Measurements from ENCODE around the gene TRIM44.
"Not testable (repeated sequence)": the region's sequence is repeated elsewhere in the genome, so short reads cannot be mapped to it uniquely, and the experiment has no call there.

The TRIM44 gene

DNA sequence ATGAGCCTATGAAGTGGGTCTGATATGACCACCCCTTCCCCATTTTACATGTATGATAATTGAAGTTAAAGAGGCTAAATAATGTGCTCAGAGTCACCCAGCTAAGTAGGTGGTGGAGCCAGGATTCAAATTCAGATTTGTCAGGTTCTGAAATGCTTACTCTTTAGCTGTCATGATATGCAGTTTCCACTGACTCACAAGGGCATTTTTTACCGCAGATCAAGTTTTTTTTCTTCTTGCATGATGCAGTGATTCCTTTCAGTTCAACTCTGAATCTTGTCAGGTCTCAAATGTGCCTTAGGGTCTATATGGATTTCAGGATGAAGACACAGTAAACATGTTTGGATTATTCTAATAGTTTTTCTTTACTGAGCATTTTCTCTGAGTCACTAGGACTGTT is 12.6 kb upstream of the TRIM44 start:
- no peak for TF ChIP-seq ZNF274 (IDR thresholded peaks at IDR 0.05; ENCODE audit: low read depth, low read length)
- no peak overlapping the region for H3K4me3 ChIP-seq (ENCODE audit: low read length)

DNA sequence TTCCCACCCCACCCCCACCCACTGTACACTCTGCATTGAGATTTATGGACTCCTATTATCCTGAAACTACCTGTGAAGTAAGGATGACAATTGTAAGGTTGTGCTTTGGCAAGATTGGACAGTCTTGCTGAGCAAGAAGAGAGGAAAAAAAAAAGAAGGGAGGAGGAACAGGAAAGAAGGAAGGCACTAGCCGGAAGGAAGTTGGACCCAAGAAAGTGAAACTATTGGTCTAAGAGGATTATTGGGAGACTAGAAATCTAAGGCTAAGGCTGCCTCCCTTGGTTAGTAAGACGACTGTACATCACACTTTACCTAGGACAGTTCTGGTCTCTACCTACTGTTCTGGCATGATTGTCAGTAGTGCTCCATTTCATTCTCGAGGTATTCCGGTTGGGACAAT is 12.1 kb upstream of the TRIM44 start:
- no peak for TF ChIP-seq ZNF274 (IDR thresholded peaks at IDR 0.05; ENCODE audit: low read depth, low read length)
- H3K4me3 ChIP-seq (ENCODE audit: low read length), result no peak overlapping the region

DNA sequence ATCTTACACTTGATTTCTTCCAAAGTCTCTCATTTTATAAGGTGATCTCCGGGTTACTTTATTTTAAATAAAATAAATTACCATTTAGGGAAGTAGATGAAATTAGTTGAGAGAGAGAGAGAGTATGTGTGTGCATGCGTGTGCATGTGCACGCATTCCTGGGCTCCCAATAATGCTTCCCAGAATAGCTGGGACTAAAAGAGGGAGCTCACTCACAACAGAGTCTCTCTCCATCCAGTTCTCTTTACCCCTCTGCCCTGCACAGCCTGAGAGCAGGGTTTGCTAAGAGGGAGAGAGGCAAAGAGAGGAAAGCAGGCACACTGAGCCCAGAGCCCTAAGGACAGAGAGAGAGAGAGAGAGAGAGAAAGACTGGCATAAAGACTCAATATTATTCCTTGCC is 11.3 kb upstream of the TRIM44 start:
- H3K4me3 ChIP-seq (ENCODE audit: low read length), result no peak overlapping the region
- TF ChIP-seq ZNF274 (IDR thresholded peaks at IDR 0.05; ENCODE audit: low read depth, low read length), result no peak

DNA sequence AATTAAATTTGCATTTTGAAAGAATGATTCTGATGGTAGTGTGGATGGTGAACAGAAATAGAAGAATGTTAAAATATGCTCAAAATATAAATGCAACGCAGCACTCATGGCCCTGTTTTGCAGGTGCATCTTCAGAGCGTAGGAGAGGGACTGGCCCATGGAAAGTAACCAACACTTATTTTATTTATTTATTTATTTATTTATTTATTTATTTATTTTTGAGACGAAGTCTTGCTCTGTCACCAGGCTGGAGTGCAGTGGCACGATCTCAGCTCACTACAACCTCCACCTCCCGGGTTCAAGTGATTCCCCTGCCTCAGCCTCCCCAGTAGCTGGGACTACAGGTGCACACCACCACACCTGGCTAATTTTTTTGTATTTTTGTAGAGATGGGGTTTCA is 9.8 kb upstream of the TRIM44 start:
- H3K4me3 ChIP-seq (ENCODE audit: low read length), result not testable (repeated sequence)

DNA sequence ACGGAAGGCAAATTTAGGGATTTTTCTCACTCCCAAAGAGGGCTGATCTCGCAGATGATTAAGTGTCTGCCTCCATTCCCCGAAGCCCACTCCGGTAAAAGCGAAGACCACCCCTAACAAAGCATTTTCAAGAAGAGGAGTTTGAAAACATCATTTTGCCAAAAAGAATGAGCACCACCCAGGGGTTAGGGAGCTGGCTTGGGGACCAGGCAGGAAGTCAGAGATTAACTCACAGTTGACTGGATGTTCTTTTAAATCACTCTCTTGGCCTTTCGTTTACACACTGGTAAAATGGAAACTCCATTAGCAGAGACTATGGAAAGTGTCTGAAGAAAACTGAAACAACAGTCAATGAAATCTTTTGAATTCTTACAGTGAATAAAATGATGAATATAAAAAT is 7.9 kb upstream of the TRIM44 start:
- no peak for TF ChIP-seq ZNF274 (IDR thresholded peaks at IDR 0.05; ENCODE audit: low read depth, low read length)
- H3K4me3 ChIP-seq (ENCODE audit: low read length), result no peak overlapping the region

DNA sequence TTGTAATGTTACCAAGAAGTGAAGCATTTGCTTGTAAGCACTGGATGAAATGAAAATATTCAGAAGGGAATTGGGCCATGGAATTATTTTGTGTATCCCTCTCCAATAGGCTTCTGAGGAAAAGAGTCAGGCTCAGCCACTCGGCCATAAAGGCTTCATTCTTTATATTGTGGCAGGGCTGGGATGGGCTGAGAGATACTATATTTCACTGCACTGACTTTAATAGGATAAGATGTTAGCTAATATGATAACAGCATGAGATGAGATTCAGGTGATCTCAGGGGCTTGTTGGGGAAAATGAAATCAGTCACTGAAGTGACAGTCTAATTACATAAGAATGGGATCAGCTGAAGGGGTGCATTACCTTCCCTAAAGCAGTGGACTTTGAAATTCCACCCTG is 7.3 kb upstream of the TRIM44 start:
- no peak overlapping the region for H3K4me3 ChIP-seq (ENCODE audit: low read length)
- TF ChIP-seq ZNF274 (IDR thresholded peaks at IDR 0.05; ENCODE audit: low read depth, low read length), result no peak

DNA sequence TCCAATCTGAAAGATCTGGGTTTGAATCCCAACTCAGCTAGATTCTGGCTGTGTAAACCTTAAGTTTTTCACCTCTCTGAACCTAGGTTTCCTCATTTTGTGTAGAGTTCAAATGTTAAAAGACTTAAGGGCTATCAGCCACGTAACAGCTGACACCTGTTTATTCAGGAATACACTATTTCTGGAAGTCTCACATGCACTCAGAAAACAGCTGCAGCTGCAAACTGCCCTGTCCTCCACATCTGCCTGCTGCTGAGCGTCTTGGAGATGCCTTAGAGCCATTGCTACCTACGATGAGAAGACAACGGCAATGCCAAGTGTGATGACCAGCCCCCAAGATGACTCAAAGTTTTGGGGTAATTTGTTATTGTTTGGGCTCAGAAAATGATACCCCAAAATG is 6.7 kb upstream of the TRIM44 start:
- no peak overlapping the region for H3K4me3 ChIP-seq (ENCODE audit: low read length)
- TF ChIP-seq ZNF274 (IDR thresholded peaks at IDR 0.05; ENCODE audit: low read depth, low read length), result no peak

DNA sequence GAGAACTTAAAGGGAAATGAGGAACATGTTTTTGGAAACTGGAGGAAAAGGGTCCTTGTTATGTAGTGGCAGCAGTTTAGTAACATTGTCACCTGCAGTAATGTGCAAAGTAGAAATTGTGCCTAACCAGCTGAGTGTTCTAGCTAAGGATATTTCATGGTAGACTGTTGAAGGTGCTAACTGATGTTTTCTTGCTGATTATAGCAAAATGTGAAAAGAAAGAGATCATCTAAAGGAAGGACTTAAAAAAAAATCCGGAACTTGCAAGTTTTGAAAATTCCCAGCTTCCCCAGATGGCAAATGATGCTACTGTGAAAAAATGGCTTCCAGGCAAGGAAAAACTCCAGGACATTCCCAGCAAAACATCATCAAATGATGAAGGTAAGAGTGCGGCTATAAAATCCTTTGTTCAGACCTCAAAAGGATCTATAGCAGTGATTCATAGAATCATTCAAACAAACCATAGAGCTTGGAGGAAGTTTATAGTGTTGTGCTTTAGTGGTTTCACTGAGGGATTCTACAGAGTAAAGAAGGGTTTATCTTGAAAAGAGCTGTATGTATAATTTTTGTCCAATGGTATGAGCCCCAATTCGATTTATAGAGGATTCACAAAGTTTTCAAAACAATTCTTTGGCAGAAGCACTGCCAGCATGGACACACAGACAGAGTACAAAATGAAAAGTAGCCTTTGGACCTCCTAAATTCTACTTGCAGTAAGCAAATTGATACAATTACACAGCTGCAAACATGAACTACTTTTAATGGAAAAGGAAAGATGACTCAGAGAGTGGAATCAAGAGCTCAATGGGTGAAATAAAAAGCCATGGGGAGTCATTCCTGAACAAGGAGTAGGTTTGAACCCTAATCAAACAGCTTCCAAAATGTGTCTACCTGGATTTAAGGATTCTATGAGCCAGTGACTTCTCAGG is 4.3 kb upstream of the TRIM44 start:
- no peak overlapping the region for H3K4me3 ChIP-seq (ENCODE audit: low read length)
- TF ChIP-seq ZNF274 (IDR thresholded peaks at IDR 0.05; ENCODE audit: low read depth, low read length), result no peak

DNA sequence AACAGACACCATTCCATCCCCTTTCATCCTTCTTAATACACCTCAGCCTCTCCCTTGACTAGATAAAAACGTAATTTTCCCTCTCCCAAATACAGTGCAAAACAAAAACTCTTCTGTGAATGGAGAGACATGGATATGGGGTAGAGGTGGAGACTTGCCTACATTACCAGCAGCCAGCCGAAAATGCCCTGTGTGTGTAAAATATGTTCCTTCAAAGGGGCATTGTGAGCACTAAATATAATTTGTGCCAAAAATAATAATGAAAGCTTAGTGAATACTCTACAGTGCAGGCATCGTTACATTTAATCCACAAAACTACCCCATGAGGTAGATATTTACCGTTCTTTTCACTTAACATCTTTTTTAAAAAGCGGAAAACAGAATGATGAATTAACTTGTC is 1.0 kb upstream of the TRIM44 start:
- no peak for TF ChIP-seq ZNF274 (IDR thresholded peaks at IDR 0.05; ENCODE audit: low read depth, low read length)
- H3K4me3 ChIP-seq (ENCODE audit: low read length), result peak overlapping the region; percentile 78

DNA sequence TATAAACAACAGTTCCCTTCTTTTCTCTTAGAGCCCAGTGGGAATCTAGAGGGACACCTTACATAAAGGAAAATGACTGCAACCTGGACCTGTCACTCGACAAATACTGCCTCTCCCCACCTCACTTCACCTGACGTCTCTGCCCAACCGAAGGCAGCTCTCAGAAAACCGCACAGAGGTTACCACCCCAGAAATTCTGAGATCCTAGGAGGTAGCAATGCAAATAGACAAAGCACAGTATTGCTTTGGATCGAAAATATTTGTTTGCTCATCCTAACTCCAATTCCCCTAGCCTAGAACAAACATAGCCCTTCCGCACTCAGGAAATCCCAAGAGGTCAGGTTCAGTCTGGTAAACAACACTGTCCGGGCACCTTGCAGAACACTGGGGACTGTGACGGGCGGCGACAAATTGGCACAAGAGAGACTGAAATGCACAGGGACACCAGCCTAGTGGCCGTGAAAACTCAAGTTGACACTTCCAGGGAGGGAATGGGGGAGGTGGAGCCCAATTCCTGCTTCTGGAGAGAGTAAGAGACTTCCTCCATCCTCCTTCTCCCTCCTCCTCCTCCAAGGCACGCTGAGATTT is 420 bp upstream of the TRIM44 start:
- no peak for TF ChIP-seq ZNF274 (IDR thresholded peaks at IDR 0.05; ENCODE audit: low read depth, low read length)
- peak overlapping the region; percentile 78 for H3K4me3 ChIP-seq (ENCODE audit: low read length)

DNA sequence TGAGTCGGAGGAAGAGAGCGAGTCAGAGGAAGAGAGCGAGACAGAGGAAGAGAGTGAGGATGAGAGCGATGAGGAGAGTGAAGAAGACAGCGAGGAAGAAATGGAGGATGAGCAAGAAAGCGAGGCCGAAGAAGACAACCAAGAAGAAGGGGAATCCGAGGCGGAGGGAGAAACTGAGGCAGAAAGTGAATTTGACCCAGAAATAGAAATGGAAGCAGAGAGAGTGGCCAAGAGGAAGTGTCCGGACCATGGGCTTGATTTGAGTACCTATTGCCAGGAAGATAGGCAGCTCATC is 780 bp downstream of the TRIM44 start:
- no peak for TF ChIP-seq ZNF274 (IDR thresholded peaks at IDR 0.05; ENCODE audit: low read depth, low read length)
- H3K4me3 ChIP-seq (ENCODE audit: low read length), result peak overlapping the region; percentile 78; the same call in 1 of the 2 replicates

DNA sequence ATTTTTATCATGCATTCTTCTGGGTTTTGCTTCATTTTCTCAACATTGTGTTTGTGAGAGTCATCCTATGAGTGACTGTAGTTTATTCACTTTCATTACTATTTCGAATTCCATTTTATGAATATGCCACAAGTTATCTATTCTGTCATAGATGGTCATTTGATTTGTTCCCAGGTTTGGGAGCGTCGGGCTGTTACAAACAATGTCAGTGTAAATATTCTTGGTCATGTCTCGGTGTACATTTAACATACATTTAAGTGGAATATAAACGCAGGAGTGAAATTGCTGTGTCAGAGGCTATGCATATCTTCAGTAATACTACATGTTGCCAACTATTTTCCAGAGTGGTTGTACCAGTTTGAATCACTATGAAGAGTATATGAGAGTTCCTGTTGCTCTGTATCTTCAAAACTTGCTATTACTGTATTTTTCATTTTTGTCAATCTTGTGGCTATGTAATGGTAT is 2.4 kb downstream of the TRIM44 start:
- no peak for TF ChIP-seq ZNF274 (IDR thresholded peaks at IDR 0.05; ENCODE audit: low read depth, low read length)
- no peak overlapping the region for H3K4me3 ChIP-seq (ENCODE audit: low read length)

DNA sequence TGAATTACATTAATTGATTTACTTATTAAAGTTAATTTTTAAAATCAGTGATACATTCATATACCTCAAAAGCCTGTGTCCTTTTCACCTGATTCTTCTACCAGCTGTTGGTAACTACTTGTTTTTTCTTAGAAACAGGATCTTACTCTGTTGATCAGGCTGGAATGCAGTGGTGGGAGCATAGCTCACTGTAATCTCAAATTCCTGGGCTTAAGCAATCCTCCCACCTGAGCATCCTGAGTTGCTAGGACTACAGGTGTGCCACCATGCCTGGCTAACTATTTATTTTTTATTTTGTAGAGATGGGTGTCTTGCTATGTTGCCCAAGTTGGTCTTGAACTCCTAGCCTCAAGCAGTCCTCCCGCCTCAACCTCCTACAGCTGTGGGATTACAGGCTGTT is 4.7 kb downstream of the TRIM44 start:
- no peak overlapping the region for H3K4me3 ChIP-seq (ENCODE audit: low read length)
- TF ChIP-seq ZNF274 (IDR thresholded peaks at IDR 0.05; ENCODE audit: low read depth, low read length), result no peak

DNA sequence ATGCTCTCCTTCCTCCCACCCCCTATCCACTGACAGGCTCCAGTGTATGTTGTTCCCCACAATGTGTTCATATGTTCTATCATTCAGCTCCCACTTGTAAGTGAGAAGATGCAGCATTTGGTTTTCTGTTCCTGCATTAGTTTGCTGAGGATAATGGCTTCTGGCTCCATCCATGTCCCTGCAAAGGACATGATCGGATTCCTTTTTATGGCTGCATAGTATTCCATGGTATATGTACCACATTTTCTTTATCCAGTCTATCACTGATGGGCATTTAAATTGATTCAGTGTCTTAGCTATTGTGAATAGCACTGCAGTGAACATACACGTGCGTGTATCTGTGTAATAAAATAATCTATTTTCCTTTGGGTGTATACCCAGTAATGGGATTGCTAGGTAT is 5.8 kb downstream of the TRIM44 start:
- not testable (repeated sequence) for H3K4me3 ChIP-seq (ENCODE audit: low read length)

DNA sequence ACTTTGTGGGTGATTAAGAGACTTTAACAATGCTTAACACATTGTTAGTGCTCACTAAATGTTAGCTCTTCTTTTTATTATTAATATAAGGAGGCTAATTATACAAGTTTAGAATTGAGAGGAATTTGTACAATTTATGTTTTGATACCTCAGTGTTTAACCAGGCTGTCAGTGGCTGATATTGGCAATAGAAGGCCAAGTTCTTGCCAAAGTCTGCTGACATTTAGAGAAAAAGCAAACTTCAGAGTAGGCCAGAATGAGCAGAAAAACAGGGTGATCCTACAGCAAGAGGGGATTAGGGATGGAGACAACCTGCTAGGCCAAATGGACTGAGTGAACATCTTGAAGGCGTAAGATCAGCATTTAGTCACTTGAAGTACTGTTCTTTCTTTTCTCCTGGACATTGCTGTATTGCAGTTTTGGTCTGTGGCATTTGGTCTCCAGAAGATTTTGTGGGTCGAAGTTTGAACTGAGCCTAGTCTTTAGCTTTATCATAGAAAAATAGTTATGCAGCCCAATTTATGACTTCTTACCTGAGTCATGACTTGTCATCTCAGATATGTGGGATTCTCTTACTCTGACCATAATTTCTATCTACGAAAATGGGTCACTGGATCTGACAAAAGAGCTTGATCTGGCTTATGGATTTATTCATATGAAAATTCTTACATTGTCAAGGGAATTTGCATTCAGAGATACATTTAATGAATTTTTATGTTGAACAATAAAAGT is 9.0 kb downstream of the TRIM44 start:
- no peak for TF ChIP-seq ZNF274 (IDR thresholded peaks at IDR 0.05; ENCODE audit: low read depth, low read length)
- no peak overlapping the region for H3K4me3 ChIP-seq (ENCODE audit: low read length)

All from GM08714 (cell line).